Measurements from ENCODE around the gene RNF103. TPM values are rescaled to one million over a fixed set of nuclear protein-coding genes. Genes with fewer than 3 reads are reported as not detected.

RNF103 gene
- total RNA-seq, 2 donors from 2014 or later: 11.9 to 17.9 TPM

DNA sequence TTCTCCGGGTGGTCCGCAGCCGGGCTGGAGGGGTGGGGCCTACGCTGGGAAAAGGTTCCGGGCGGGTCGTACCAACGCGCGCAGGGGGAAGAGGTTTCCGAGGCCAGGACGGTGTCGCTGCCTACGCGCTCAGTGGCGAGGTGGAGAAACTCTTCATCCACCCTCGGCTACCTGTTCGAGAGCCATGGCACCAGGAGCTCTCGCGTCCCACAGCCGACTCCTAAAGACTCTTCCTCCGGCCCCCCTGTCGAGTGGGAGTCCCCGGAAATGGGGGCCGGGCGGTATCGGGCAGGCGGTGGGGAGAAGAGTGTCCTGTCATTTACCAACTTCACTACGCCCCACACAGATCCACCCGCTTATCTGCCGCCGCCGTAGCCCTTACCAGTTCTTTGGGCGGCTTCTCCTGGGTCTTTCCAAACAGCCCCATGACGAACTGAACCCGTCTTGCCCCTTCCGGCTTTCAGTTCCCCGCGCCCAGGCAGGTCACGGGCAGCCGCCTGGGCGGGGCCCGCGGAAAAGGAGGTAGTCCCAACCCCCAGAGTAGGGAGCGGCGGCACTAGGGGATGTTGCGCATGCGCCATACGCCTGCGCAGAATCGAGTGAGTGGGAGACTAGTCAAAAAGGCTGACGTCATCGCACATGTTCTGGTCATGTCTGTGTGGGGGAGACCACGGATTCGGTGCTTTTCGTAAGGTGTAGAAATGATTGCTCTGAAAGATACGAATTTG lies 60.6 kb downstream of the RNF103 start, which contains the start of gene CHMP3:
Gene CHMP3 (minus strand): TSS at position 522 of the 728 bp plus-strand sequence. CDS start 95 bp downstream, at position 427.
- peaks cover 35% of the 10 kb centered on the region for H3K27me3 Mint-ChIP-seq (ENCODE audit: insufficient read depth)
- peaks cover 21% of the 10 kb centered on the region for H3K9me3 Mint-ChIP-seq
- H3K4me1 Mint-ChIP-seq: peaks cover 8% of the 10 kb centered on the region
- Histone ChIP-seq H3K27ac (ENCODE audit: low read depth, low read length) (peak within 1 kb of the TSS; percentile 99), H3K27me3 (ENCODE audit: control insufficient read depth, insufficient read depth, low read length, poor library complexity, severe bottlenecking) (peaks cover 7% of the 10 kb centered on the region), H3K36me3 (ENCODE audit: control insufficient read depth, insufficient read depth, low read length) (no peaks in the 10 kb centered on the region), H3K9ac (ENCODE audit: extremely low read depth, low read length, poor library complexity, severe bottlenecking) (peak within 1 kb of the TSS; percentile 95), H3K4me1 (ENCODE audit: control insufficient read depth, insufficient read depth, low read length) (no peaks in the 10 kb centered on the region), H3K9me3 (ENCODE audit: control insufficient read depth, low read length) (peaks cover 22% of the 10 kb centered on the region), H3K4me3 (ENCODE audit: low read length) (peak within 1 kb of the TSS; percentile 86)
- H3K27ac Mint-ChIP-seq: peak within 1 kb of the TSS; percentile 99
- TF ChIP-seq, protein P1, sequence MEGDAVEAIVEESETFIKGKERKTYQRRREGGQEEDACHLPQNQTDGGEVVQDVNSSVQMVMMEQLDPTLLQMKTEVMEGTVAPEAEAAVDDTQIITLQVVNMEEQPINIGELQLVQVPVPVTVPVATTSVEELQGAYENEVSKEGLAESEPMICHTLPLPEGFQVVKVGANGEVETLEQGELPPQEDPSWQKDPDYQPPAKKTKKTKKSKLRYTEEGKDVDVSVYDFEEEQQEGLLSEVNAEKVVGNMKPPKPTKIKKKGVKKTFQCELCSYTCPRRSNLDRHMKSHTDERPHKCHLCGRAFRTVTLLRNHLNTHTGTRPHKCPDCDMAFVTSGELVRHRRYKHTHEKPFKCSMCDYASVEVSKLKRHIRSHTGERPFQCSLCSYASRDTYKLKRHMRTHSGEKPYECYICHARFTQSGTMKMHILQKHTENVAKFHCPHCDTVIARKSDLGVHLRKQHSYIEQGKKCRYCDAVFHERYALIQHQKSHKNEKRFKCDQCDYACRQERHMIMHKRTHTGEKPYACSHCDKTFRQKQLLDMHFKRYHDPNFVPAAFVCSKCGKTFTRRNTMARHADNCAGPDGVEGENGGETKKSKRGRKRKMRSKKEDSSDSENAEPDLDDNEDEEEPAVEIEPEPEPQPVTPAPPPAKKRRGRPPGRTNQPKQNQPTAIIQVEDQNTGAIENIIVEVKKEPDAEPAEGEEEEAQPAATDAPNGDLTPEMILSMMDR (conservative IDR thresholded peaks at IDR 0.05): no peak
- 1 to 3% methylated on average over 20 to 57 of the region's 57 CpGs for WGBS, 2 experiments (ENCODE audit: insufficient coverage in 1 of 2, insufficient read length in 1 of 2)
- H3K4me3 Mint-ChIP-seq: peak within 1 kb of the TSS; percentile 88
- peaks cover 8% of the 10 kb centered on the region for H3K36me3 Mint-ChIP-seq (ENCODE audit: low read depth)
- peak; percentile 98 for DNase-seq

DNA sequence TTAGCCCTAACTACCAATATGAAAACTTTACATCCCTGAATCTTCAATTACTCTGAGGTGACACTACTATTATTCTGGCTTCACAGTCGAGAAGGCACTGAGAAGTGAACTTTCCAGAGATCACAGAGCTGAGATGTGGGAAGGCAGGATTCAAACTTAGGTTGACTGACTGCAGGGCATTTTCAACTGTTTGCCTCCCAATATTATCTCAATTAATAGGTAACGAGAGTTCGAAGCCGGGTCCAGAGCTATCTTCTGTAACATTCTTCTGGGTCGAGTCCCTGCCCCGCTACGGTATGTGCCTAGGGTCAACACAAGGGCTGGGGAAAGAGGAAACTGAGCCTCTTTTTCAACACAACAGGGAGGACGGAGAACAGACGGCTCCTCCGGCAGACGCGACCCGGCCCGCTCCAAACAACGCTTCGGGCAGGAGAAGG lies 61.2 kb downstream of the RNF103 start:
- Histone ChIP-seq H3K27ac (ENCODE audit: low read depth, low read length) (peak overlapping the region; percentile 99), H3K4me1 (ENCODE audit: control insufficient read depth, insufficient read depth, low read length) (no peaks in the 10 kb centered on the region), H3K36me3 (ENCODE audit: control insufficient read depth, insufficient read depth, low read length) (no peaks in the 10 kb centered on the region), H3K4me3 (ENCODE audit: low read length) (peak overlapping the region; percentile 86), H3K27me3 (ENCODE audit: control insufficient read depth, insufficient read depth, low read length, poor library complexity, severe bottlenecking) (peaks cover 7% of the 10 kb centered on the region), H3K9ac (ENCODE audit: extremely low read depth, low read length, poor library complexity, severe bottlenecking) (peak overlapping the region; percentile 95), H3K9me3 (ENCODE audit: control insufficient read depth, low read length) (peaks cover 28% of the 10 kb centered on the region)
- Mint-ChIP-seq H3K27me3 (ENCODE audit: insufficient read depth) (peaks cover 30% of the 10 kb centered on the region), H3K4me3 (peak overlapping the region; percentile 88), H3K36me3 (ENCODE audit: low read depth) (peaks cover 8% of the 10 kb centered on the region), H3K9me3 (peaks cover 20% of the 10 kb centered on the region), H3K27ac (peak overlapping the region; percentile 99), H3K4me1 (peaks cover 8% of the 10 kb centered on the region)
- 4% methylated on average over 6 to 16 of the region's 16 CpGs for whole genome bisulfite sequencing, 2 experiments (ENCODE audit: insufficient coverage in 1 of 2, insufficient read length in 1 of 2)
- DNase-seq: no peak
- TF ChIP-seq, protein P1 (conservative IDR thresholded peaks at IDR 0.05): no peak

DNA sequence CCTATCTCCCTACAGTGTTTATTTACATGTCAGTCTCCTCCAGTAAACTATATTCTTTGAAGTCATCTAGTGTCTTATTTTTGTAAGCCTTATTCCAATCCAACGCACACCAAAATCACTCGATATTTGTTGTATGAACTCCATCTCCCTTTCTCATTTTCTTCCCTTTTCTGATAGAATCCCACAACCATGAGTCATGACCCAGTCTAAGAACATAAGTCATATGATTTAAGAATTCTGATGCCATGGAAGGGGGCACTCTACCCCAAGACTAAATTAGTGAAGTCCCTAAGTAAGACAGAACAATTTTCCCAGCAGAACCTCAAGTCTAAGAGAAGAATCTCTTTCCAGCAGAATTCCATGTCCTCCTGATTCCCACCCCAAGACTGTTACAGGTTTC lies 65.8 kb downstream of the RNF103 start:
- Histone ChIP-seq H3K4me3 (ENCODE audit: low read length) (no peak overlapping the region), H3K36me3 (ENCODE audit: control insufficient read depth, insufficient read depth, low read length) (peaks cover 19% of the 10 kb centered on the region), H3K4me1 (ENCODE audit: control insufficient read depth, insufficient read depth, low read length) (no peaks in the 10 kb centered on the region), H3K27me3 (ENCODE audit: control insufficient read depth, insufficient read depth, low read length, poor library complexity, severe bottlenecking) (no peaks in the 10 kb centered on the region), H3K27ac (ENCODE audit: low read depth, low read length) (no peak overlapping the region), H3K9ac (ENCODE audit: extremely low read depth, low read length, poor library complexity, severe bottlenecking) (no peak overlapping the region), H3K9me3 (ENCODE audit: control insufficient read depth, low read length) (peaks cover 55% of the 10 kb centered on the region)
- Mint-ChIP-seq H3K4me1 (peaks cover 8% of the 10 kb centered on the region), H3K9me3 (peaks cover 27% of the 10 kb centered on the region), H3K27me3 (ENCODE audit: insufficient read depth) (no peaks in the 10 kb centered on the region), H3K27ac (no peak overlapping the region), H3K4me3 (no peak overlapping the region), H3K36me3 (ENCODE audit: low read depth) (peaks cover 27% of the 10 kb centered on the region)
- 99 to 100% methylated on average over 2 of the region's 2 CpGs for WGBS, 2 experiments (ENCODE audit: insufficient coverage in 1 of 2, insufficient read length in 1 of 2)
- TF ChIP-seq, protein P1 (conservative IDR thresholded peaks at IDR 0.05): no peak
- no peak for DNase-seq

All from endodermal cell (in vitro differentiated cells).